ENCODE results near the gene ENOX1. TPM values are rescaled to one million over a fixed set of nuclear protein-coding genes. Genes with fewer than 3 reads are reported as not detected.

The ENOX1 gene
- total and polyA plus RNA-seq, 4 experiments from 2014 or later = not detected

GRCh38 chr13:43572656-43573360 is 214.0 kb downstream of the ENOX1 start:
- H3K27ac ChIP-seq (ENCODE audit: low read depth, low read length) = no peak overlapping the region
- DNase-seq = peak in 1 of 5 donors; percentile 30
- H3K27me3 ChIP-seq (ENCODE audit: insufficient read depth, low read length) = no peaks in the 10 kb centered on the region
- H3K9me3 ChIP-seq (ENCODE audit: control insufficient read depth in 1 of 2, low read length in 2 of 2) = no peaks in the 10 kb centered on the region
- ChIA-PET POLR2A (ENCODE audit: partially characterized antibody) (no interaction called here), CTCF (ENCODE audit: partially characterized antibody) (no interaction called here)
- Mint-ChIP-seq H3K27me3 (peaks cover 1 to 2% of the 10 kb centered on the region in 2 donors), H3K27ac (no peak overlapping the region), H3K36me3 (no peaks in the 10 kb centered on the region), H3K4me1 (no peaks in the 10 kb centered on the region), H3K4me3 (no peak overlapping the region), H3K9me3 (peaks cover 0 to 1% (median 0%) of the 10 kb centered on the region in 8 donors)
- H3K36me3 ChIP-seq (ENCODE audit: insufficient read depth, low read length) = no peaks in the 10 kb centered on the region
- intact Hi-C loops (cut with micrococcal nuclease) = no loop called here
- H3K4me3 ChIP-seq (ENCODE audit: low read length in 2 of 2) = no peak overlapping the region
- no peaks in the 10 kb centered on the region for H3K4me1 ChIP-seq (ENCODE audit: insufficient read depth, low read length)

- H3K27ac Mint-ChIP-seq = no peak overlapping the region
- H3K4me3 Mint-ChIP-seq = no peak overlapping the region
- H3K27me3 Mint-ChIP-seq = peaks cover 1 to 5% of the 10 kb centered on the region in 2 donors
- DNase-seq = no peak
- H3K4me1 Mint-ChIP-seq = no peaks in the 10 kb centered on the region
- Histone ChIP-seq H3K4me1 (ENCODE audit: insufficient read depth, low read length) (no peaks in the 10 kb centered on the region), H3K9me3 (ENCODE audit: control insufficient read depth in 1 of 2, low read length in 2 of 2) (no peaks in the 10 kb centered on the region), H3K27ac (ENCODE audit: low read depth, low read length) (no peak overlapping the region), H3K36me3 (ENCODE audit: insufficient read depth, low read length) (no peaks in the 10 kb centered on the region), H3K4me3 (ENCODE audit: low read length in 2 of 2) (no peak overlapping the region), H3K27me3 (ENCODE audit: insufficient read depth, low read length) (no peaks in the 10 kb centered on the region)
- no peaks in the 10 kb centered on the region for H3K36me3 Mint-ChIP-seq
- CTCF ChIA-PET (ENCODE audit: partially characterized antibody) = no interaction called here
- intact Hi-C loops (cut with micrococcal nuclease) = no loop called here
- peaks cover 0 to 1% (median 0%) of the 10 kb centered on the region in 8 donors for H3K9me3 Mint-ChIP-seq
- POLR2A ChIA-PET (ENCODE audit: partially characterized antibody) = no interaction called here
Observed at GRCh38 chr13:43569658-43570057, 217.1 kb downstream of the ENOX1 start.

- no peak overlapping the region for H3K27ac ChIP-seq (ENCODE audit: low read depth, low read length)
- no peak overlapping the region for H3K4me3 Mint-ChIP-seq
- peaks cover 1 to 5% of the 10 kb centered on the region in 2 donors for H3K27me3 Mint-ChIP-seq
- no peak overlapping the region for H3K27ac Mint-ChIP-seq
- ChIA-PET POLR2A (ENCODE audit: partially characterized antibody) (no interaction called here), CTCF (ENCODE audit: partially characterized antibody) (no interaction called here)
- H3K36me3 Mint-ChIP-seq = no peaks in the 10 kb centered on the region
- no peak for DNase-seq
- no peaks in the 10 kb centered on the region for H3K4me1 Mint-ChIP-seq
- H3K4me3 ChIP-seq (ENCODE audit: low read length in 2 of 2) = no peak overlapping the region
- intact Hi-C loops (cut with micrococcal nuclease) = no loop called here
- peaks cover 0 to 1% (median 0%) of the 10 kb centered on the region in 8 donors for H3K9me3 Mint-ChIP-seq
- no peaks in the 10 kb centered on the region for H3K27me3 ChIP-seq (ENCODE audit: insufficient read depth, low read length)
- no peaks in the 10 kb centered on the region for H3K4me1 ChIP-seq (ENCODE audit: insufficient read depth, low read length)
- no peaks in the 10 kb centered on the region for H3K9me3 ChIP-seq (ENCODE audit: control insufficient read depth in 1 of 2, low read length in 2 of 2)
- H3K36me3 ChIP-seq (ENCODE audit: insufficient read depth, low read length) = no peaks in the 10 kb centered on the region
Observed at GRCh38 chr13:43567608-43568007, 219.2 kb downstream of the ENOX1 start.

- Mint-ChIP-seq H3K27me3 (peaks cover 0 to 8% of the 10 kb centered on the region in 2 donors), H3K27ac (no peak overlapping the region), H3K4me3 (no peak overlapping the region), H3K36me3 (no peaks in the 10 kb centered on the region), H3K4me1 (no peaks in the 10 kb centered on the region), H3K9me3 (no peaks in the 10 kb centered on the region)
- Histone ChIP-seq H3K9me3 (ENCODE audit: control insufficient read depth in 1 of 2, low read length in 2 of 2) (no peaks in the 10 kb centered on the region), H3K4me1 (ENCODE audit: insufficient read depth, low read length) (no peaks in the 10 kb centered on the region), H3K27ac (ENCODE audit: low read depth, low read length) (no peak overlapping the region), H3K4me3 (ENCODE audit: low read length in 2 of 2) (no peak overlapping the region), H3K27me3 (ENCODE audit: insufficient read depth, low read length) (no peaks in the 10 kb centered on the region), H3K36me3 (ENCODE audit: insufficient read depth, low read length) (no peaks in the 10 kb centered on the region)
- no peak for DNase-seq
- CTCF ChIA-PET (ENCODE audit: partially characterized antibody) = no interaction called here
- intact Hi-C loops (cut with micrococcal nuclease) = no loop called here
- POLR2A ChIA-PET (ENCODE audit: partially characterized antibody) = no interaction called here
Observed at GRCh38 chr13:43564952-43565351, 221.8 kb downstream of the ENOX1 start.

- Histone ChIP-seq H3K9me3 (ENCODE audit: control insufficient read depth in 1 of 2, low read length in 2 of 2) (no peaks in the 10 kb centered on the region), H3K27me3 (ENCODE audit: insufficient read depth, low read length) (no peaks in the 10 kb centered on the region), H3K4me1 (ENCODE audit: insufficient read depth, low read length) (no peaks in the 10 kb centered on the region), H3K36me3 (ENCODE audit: insufficient read depth, low read length) (no peaks in the 10 kb centered on the region), H3K4me3 (ENCODE audit: low read length in 2 of 2) (no peak overlapping the region), H3K27ac (ENCODE audit: low read depth, low read length) (no peak overlapping the region)
- H3K4me1 Mint-ChIP-seq = no peaks in the 10 kb centered on the region
- ChIA-PET POLR2A (ENCODE audit: partially characterized antibody) (no interaction called here), CTCF (ENCODE audit: partially characterized antibody) (no interaction called here)
- no peak for DNase-seq
- H3K27me3 Mint-ChIP-seq = peaks cover 0 to 5% of the 10 kb centered on the region in 2 donors
- H3K36me3 Mint-ChIP-seq = no peaks in the 10 kb centered on the region
- H3K4me3 Mint-ChIP-seq = no peak overlapping the region
- intact Hi-C loops (cut with micrococcal nuclease) = no loop called here
- H3K9me3 Mint-ChIP-seq = no peaks in the 10 kb centered on the region
- H3K27ac Mint-ChIP-seq = no peak overlapping the region
Observed at GRCh38 chr13:43561081-43561480, 225.7 kb downstream of the ENOX1 start.

GRCh38 chr13:43558939-43559338 is 227.8 kb downstream of the ENOX1 start:
- no peak for DNase-seq
- Histone ChIP-seq H3K27me3 (ENCODE audit: insufficient read depth, low read length) (no peaks in the 10 kb centered on the region), H3K4me3 (ENCODE audit: low read length in 2 of 2) (no peak overlapping the region), H3K36me3 (ENCODE audit: insufficient read depth, low read length) (no peaks in the 10 kb centered on the region), H3K27ac (ENCODE audit: low read depth, low read length) (no peak overlapping the region), H3K9me3 (ENCODE audit: control insufficient read depth in 1 of 2, low read length in 2 of 2) (no peaks in the 10 kb centered on the region), H3K4me1 (ENCODE audit: insufficient read depth, low read length) (no peaks in the 10 kb centered on the region)
- intact Hi-C loops (cut with micrococcal nuclease) = no loop called here
- ChIA-PET POLR2A (ENCODE audit: partially characterized antibody) (no interaction called here), CTCF (ENCODE audit: partially characterized antibody) (no interaction called here)
- Mint-ChIP-seq H3K9me3 (no peaks in the 10 kb centered on the region), H3K4me3 (no peak overlapping the region), H3K27me3 (peaks cover 0 to 2% of the 10 kb centered on the region in 2 donors), H3K4me1 (no peaks in the 10 kb centered on the region), H3K27ac (no peak overlapping the region), H3K36me3 (no peaks in the 10 kb centered on the region)

GRCh38 chr13:43558326-43558725 is 228.4 kb downstream of the ENOX1 start:
- intact Hi-C loops (cut with micrococcal nuclease) = no loop called here
- H3K4me1 ChIP-seq (ENCODE audit: insufficient read depth, low read length) = no peaks in the 10 kb centered on the region
- H3K9me3 ChIP-seq (ENCODE audit: control insufficient read depth in 1 of 2, low read length in 2 of 2) = no peaks in the 10 kb centered on the region
- no peaks in the 10 kb centered on the region for H3K27me3 ChIP-seq (ENCODE audit: insufficient read depth, low read length)
- H3K27ac ChIP-seq (ENCODE audit: low read depth, low read length) = no peak overlapping the region
- CTCF ChIA-PET (ENCODE audit: partially characterized antibody) = no interaction called here
- Mint-ChIP-seq H3K4me3 (peak overlapping the region in 1 of 8 donors; percentile 5), H3K36me3 (no peaks in the 10 kb centered on the region), H3K9me3 (no peaks in the 10 kb centered on the region), H3K27ac (no peak overlapping the region), H3K27me3 (peaks cover 1 to 2% of the 10 kb centered on the region in 2 donors), H3K4me1 (no peaks in the 10 kb centered on the region)
- DNase-seq = no peak
- no peaks in the 10 kb centered on the region for H3K36me3 ChIP-seq (ENCODE audit: insufficient read depth, low read length)
- H3K4me3 ChIP-seq (ENCODE audit: low read length in 2 of 2) = no peak overlapping the region
- POLR2A ChIA-PET (ENCODE audit: partially characterized antibody) = no interaction called here

GRCh38 chr13:43555667-43556066 is 231.1 kb downstream of the ENOX1 start:
- no peaks in the 10 kb centered on the region for H3K4me1 ChIP-seq (ENCODE audit: insufficient read depth, low read length)
- H3K27me3 ChIP-seq (ENCODE audit: insufficient read depth, low read length) = no peaks in the 10 kb centered on the region
- H3K36me3 ChIP-seq (ENCODE audit: insufficient read depth, low read length) = no peaks in the 10 kb centered on the region
- no peak overlapping the region for H3K4me3 ChIP-seq (ENCODE audit: low read length in 2 of 2)
- intact Hi-C loops (cut with micrococcal nuclease) = no loop called here
- H3K27me3 Mint-ChIP-seq = peaks cover 2 to 3% of the 10 kb centered on the region in 2 donors
- no peak overlapping the region for H3K27ac ChIP-seq (ENCODE audit: low read depth, low read length)
- CTCF ChIA-PET (ENCODE audit: partially characterized antibody) = no interaction called here
- H3K36me3 Mint-ChIP-seq = no peaks in the 10 kb centered on the region
- no peak overlapping the region for H3K27ac Mint-ChIP-seq
- POLR2A ChIA-PET (ENCODE audit: partially characterized antibody) = no interaction called here
- no peaks in the 10 kb centered on the region for H3K9me3 Mint-ChIP-seq
- no peak for DNase-seq
- H3K4me3 Mint-ChIP-seq = no peak overlapping the region
- H3K9me3 ChIP-seq (ENCODE audit: control insufficient read depth in 1 of 2, low read length in 2 of 2) = no peaks in the 10 kb centered on the region
- no peaks in the 10 kb centered on the region for H3K4me1 Mint-ChIP-seq

All from CD4-positive, alpha-beta memory T cell (primary cell).